Ishikawa (cell line): ENCODE results near the gene SEMA6A.

ENCODE experiments used
- CREB1 ChIP-seq: IDR thresholded peaks from 2 replicates; pipeline ENCODE4 v1.6.1; 2012; ENCODE audit warnings: low read depth
- EP300 ChIP-seq: IDR thresholded peaks from 2 replicates; pipeline ENCODE4 v1.6.1; 2012; ENCODE audit warnings: borderline replicate concordance
- MAX ChIP-seq: IDR thresholded peaks from 2 replicates; pipeline ENCODE4 v1.6.1; 2012
- RAD21 ChIP-seq: IDR thresholded peaks from 2 replicates; pipeline ENCODE4 v1.6.1; 2012; ENCODE audit warnings: low read depth
- YY1 ChIP-seq: IDR thresholded peaks from 2 replicates; pipeline ENCODE4 v1.6.1; 2012; ENCODE audit warnings: low read depth

DNA sequence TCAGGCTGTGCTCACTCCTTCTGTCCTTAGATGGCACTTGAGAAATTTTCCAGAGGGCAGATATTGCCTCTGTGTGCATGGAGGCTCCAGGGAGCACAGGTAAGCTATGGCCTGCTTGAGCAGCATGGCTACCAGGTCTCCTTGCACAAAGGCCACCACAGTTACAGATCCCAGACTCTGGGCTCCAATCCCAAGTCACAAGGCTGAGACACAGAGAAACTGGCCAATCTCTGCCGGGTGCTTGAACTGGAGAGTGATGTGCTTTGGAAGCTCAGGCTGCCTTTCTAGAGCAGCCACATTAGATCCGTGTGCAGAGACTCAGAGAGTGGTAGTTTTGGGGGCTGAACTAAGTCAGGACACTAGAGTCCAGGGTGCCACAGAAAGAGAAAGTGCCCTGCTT, 145.7 kb downstream of the SEMA6A start:
- TF ChIP-seq MAX = no peak
- TF ChIP-seq YY1 = no peak
- no peak for TF ChIP-seq EP300
- no peak for TF ChIP-seq CREB1
- no peak for TF ChIP-seq RAD21
